Panc1 (cell line): ENCODE results near the gene RABEP1.

ENCODE experiments used
- POLR2AphosphoS5 ChIP-seq: IDR thresholded peaks from 2 replicates; pipeline ENCODE4 v1.6.1; 2012; ENCODE audit warnings: mild to moderate bottlenecking, low read depth, low read length, moderate library complexity
- TF ChIP-seq, protein P1 (sequence below): fragments of 450-650 bp; IDR thresholded peaks from 2 replicates; pipeline ENCODE4 v1.5.1; 2017; ENCODE audit warnings: mild to moderate bottlenecking
- TF ChIP-seq, protein P2 (sequence below), 2 experiments: IDR thresholded peaks; 2 replicates each; pipeline ENCODE4 v1.6.1; 2011 to 2012; ENCODE audit warnings: low read depth in 2 of 2, control low read depth in 1 of 2, low read length in 1 of 2, mild to moderate bottlenecking in 1 of 2, moderate library complexity in 1 of 2; ENCODE audit not compliant: insufficient read depth in 1 of 2

- TF ChIP-seq, protein P1, sequence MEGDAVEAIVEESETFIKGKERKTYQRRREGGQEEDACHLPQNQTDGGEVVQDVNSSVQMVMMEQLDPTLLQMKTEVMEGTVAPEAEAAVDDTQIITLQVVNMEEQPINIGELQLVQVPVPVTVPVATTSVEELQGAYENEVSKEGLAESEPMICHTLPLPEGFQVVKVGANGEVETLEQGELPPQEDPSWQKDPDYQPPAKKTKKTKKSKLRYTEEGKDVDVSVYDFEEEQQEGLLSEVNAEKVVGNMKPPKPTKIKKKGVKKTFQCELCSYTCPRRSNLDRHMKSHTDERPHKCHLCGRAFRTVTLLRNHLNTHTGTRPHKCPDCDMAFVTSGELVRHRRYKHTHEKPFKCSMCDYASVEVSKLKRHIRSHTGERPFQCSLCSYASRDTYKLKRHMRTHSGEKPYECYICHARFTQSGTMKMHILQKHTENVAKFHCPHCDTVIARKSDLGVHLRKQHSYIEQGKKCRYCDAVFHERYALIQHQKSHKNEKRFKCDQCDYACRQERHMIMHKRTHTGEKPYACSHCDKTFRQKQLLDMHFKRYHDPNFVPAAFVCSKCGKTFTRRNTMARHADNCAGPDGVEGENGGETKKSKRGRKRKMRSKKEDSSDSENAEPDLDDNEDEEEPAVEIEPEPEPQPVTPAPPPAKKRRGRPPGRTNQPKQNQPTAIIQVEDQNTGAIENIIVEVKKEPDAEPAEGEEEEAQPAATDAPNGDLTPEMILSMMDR: no peak
- TF ChIP-seq POLR2AphosphoS5: no peak
- TF ChIP-seq, protein P2, sequence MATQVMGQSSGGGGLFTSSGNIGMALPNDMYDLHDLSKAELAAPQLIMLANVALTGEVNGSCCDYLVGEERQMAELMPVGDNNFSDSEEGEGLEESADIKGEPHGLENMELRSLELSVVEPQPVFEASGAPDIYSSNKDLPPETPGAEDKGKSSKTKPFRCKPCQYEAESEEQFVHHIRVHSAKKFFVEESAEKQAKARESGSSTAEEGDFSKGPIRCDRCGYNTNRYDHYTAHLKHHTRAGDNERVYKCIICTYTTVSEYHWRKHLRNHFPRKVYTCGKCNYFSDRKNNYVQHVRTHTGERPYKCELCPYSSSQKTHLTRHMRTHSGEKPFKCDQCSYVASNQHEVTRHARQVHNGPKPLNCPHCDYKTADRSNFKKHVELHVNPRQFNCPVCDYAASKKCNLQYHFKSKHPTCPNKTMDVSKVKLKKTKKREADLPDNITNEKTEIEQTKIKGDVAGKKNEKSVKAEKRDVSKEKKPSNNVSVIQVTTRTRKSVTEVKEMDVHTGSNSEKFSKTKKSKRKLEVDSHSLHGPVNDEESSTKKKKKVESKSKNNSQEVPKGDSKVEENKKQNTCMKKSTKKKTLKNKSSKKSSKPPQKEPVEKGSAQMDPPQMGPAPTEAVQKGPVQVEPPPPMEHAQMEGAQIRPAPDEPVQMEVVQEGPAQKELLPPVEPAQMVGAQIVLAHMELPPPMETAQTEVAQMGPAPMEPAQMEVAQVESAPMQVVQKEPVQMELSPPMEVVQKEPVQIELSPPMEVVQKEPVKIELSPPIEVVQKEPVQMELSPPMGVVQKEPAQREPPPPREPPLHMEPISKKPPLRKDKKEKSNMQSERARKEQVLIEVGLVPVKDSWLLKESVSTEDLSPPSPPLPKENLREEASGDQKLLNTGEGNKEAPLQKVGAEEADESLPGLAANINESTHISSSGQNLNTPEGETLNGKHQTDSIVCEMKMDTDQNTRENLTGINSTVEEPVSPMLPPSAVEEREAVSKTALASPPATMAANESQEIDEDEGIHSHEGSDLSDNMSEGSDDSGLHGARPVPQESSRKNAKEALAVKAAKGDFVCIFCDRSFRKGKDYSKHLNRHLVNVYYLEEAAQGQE (IDR thresholded peaks at IDR 0.05; ENCODE audit: insufficient read depth in 1 of 2, low read depth in 2 of 2, low read length in 1 of 2): no peak
Measured at GRCh38 chr17:5241861-5242671, 40.0 kb upstream of the RABEP1 start.
